Cardiac fibroblast (primary cell): ENCODE results near the gene MATCAP1.

Experiments
- DNase-seq, 2 donors: peaks; one replicate each; pipeline versions ENCODE4 v3.0.0 to v3.0.0-alpha.2; 2010; ENCODE audit warnings: low read depth in 2 of 2
- H3K4me3 ChIP-seq, 2 donors: replicated peaks in 1 of 2; 1 replicate in 1 of 2; 2 replicates in 1 of 2; pipeline ENCODE4 v1.5.1; 2011; ENCODE audit warnings: low read depth in 2 of 2, low read length in 2 of 2, mild to moderate bottlenecking in 2 of 2, moderate library complexity in 1 of 2
- TF ChIP-seq, protein P1 (sequence below): IDR thresholded peaks from one replicate; pipeline ENCODE4 v1.5.1; 2011; ENCODE audit warnings: low read depth, mild to moderate bottlenecking, low read length, inconsistent platforms

The MATCAP1 gene

GRCh38 chr16:67144943-67145342 is 38.8 kb downstream of the MATCAP1 start:
- DNase-seq: no peak
- TF ChIP-seq, protein P1, sequence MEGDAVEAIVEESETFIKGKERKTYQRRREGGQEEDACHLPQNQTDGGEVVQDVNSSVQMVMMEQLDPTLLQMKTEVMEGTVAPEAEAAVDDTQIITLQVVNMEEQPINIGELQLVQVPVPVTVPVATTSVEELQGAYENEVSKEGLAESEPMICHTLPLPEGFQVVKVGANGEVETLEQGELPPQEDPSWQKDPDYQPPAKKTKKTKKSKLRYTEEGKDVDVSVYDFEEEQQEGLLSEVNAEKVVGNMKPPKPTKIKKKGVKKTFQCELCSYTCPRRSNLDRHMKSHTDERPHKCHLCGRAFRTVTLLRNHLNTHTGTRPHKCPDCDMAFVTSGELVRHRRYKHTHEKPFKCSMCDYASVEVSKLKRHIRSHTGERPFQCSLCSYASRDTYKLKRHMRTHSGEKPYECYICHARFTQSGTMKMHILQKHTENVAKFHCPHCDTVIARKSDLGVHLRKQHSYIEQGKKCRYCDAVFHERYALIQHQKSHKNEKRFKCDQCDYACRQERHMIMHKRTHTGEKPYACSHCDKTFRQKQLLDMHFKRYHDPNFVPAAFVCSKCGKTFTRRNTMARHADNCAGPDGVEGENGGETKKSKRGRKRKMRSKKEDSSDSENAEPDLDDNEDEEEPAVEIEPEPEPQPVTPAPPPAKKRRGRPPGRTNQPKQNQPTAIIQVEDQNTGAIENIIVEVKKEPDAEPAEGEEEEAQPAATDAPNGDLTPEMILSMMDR: no peak
- no peak overlapping the region for H3K4me3 ChIP-seq

GRCh38 chr16:67142342-67142741 is 41.4 kb downstream of the MATCAP1 start:
- H3K4me3 ChIP-seq: no peak overlapping the region
- TF ChIP-seq, protein P1: no peak
- no peak for DNase-seq

DNA sequence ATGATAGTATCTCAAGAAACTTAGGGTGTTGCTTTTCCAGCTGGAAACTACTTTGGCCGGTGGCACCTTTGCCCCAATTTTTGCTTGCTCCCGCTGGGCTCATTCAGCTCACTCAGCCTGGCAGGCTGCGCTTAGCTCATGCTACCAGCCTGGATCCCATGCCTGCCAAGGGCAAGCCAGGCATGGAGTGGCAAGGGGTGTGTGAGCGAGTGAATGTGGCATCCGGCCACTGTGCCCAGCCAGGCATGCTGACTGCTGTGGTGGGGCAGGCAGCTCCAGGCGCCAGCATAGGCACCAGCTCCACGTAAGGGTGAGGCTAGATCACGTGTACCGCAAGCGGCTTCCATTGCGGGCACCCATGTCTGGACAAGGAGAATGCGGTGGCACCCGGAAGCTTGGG is 42.4 kb downstream of the MATCAP1 start:
- H3K4me3 ChIP-seq: no peak overlapping the region
- DNase-seq: no peak
- TF ChIP-seq, protein P1: no peak

- no peak overlapping the region for H3K4me3 ChIP-seq
- peak in 1 of 2 donors; percentile 68 for DNase-seq
- TF ChIP-seq, protein P1: no peak
Measured at GRCh38 chr16:67137605-67138004, 46.2 kb downstream of the MATCAP1 start.

GRCh38 chr16:67129422-67129821 is 54.3 kb downstream of the MATCAP1 start:
- no peak overlapping the region for H3K4me3 ChIP-seq
- TF ChIP-seq, protein P1: no peak
- no peak for DNase-seq

- H3K4me3 ChIP-seq: no peak overlapping the region
- DNase-seq: no peak
- TF ChIP-seq, protein P1: no peak
Measured at GRCh38 chr16:67128887-67129286, 54.9 kb downstream of the MATCAP1 start.

DNA sequence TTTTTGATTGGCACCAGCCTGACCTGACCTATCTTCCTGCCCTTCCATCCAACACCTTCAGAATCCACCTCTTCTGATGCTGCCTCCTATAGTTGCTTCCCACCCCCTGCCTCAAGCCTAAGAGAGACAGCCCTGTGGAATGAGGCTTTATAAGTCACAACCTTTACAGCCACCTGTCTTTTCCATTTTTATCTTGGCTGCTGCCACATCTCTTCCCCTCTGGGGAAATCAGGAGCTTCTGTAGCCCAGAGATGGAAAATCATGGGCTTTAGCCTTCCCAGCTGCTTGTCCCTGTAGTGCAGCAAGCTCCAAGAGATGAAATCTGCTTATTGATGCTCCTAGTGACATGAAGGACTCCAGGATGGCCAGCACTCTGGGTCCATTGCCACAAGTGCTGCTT is 55.3 kb downstream of the MATCAP1 start:
- TF ChIP-seq, protein P1: no peak
- DNase-seq: no peak
- no peak overlapping the region for H3K4me3 ChIP-seq
